A549 (cell line): ENCODE results near the gene TSC22D1.

Experiments
- EP300 ChIP-seq, 2 experiments: fragments of >200 bp; sonication (Bioruptor Twin); formaldehyde crosslinking; IDR thresholded peaks; 2 replicates in 1 of 2; 3 replicates in 1 of 2; pipeline ENCODE4 v1.6.1; 2016 to 2017
- HDAC2 ChIP-seq: fragments of 200-600 bp; sonication (generic); IDR thresholded peaks from 2 replicates; pipeline ENCODE4 v1.6.1; 2016
- JUNB ChIP-seq: fragments of >200 bp; sonication (Bioruptor Twin); formaldehyde crosslinking; IDR thresholded peaks from 2 replicates; pipeline ENCODE4 v1.6.1; 2016
- MYC ChIP-seq: IDR thresholded peaks from 2 replicates; pipeline ENCODE4 v1.6.1; 2012; ENCODE audit warnings: mild to moderate bottlenecking, inconsistent platforms, low read length, improper control_type of control experiment, borderline replicate concordance
- POLR2A ChIP-seq: IDR thresholded peaks from 2 replicates; pipeline ENCODE4 v1.6.1; 2012; ENCODE audit warnings: mild to moderate bottlenecking, low read length
- RFX5 ChIP-seq: fragments of 450-650 bp; IDR thresholded peaks from 2 replicates; pipeline ENCODE4 v1.7.1; 2014; ENCODE audit warnings: antibody characterized with exemption, mild to moderate bottlenecking, moderate library complexity
- USF2 ChIP-seq: fragments of 450-650 bp; IDR thresholded peaks from 2 replicates; pipeline ENCODE4 v1.6.1; 2014; ENCODE audit warnings: antibody characterized with exemption
- ZSCAN20 ChIP-seq: fragments of 250-450 bp; sonication (Bioruptor Pico); IDR thresholded peaks from 2 replicates; pipeline ENCODE4 v1.8.0; 2022; ENCODE audit warnings: mild to moderate bottlenecking, moderate library complexity
- TF ChIP-seq, protein P1 (sequence below): fragments of >200 bp; sonication (Bioruptor Twin); formaldehyde crosslinking; IDR thresholded peaks from 3 replicates; pipeline ENCODE4 v1.5.1; 2016

GRCh38 chr13:44453069-44453468 lies 123.1 kb downstream of the TSC22D1 start:
- TF ChIP-seq USF2: no peak
- no peak for TF ChIP-seq ZSCAN20
- no peak for TF ChIP-seq RFX5
- TF ChIP-seq, protein P1, sequence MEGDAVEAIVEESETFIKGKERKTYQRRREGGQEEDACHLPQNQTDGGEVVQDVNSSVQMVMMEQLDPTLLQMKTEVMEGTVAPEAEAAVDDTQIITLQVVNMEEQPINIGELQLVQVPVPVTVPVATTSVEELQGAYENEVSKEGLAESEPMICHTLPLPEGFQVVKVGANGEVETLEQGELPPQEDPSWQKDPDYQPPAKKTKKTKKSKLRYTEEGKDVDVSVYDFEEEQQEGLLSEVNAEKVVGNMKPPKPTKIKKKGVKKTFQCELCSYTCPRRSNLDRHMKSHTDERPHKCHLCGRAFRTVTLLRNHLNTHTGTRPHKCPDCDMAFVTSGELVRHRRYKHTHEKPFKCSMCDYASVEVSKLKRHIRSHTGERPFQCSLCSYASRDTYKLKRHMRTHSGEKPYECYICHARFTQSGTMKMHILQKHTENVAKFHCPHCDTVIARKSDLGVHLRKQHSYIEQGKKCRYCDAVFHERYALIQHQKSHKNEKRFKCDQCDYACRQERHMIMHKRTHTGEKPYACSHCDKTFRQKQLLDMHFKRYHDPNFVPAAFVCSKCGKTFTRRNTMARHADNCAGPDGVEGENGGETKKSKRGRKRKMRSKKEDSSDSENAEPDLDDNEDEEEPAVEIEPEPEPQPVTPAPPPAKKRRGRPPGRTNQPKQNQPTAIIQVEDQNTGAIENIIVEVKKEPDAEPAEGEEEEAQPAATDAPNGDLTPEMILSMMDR: no peak
- no peak for TF ChIP-seq HDAC2
- no peak for TF ChIP-seq POLR2A
- TF ChIP-seq EP300 (IDR thresholded peaks at IDR 0.05): no peak
- no peak for TF ChIP-seq MYC
- TF ChIP-seq JUNB: no peak
